BJ (cell line): ENCODE results near the gene PDGFC. TPM values are rescaled to one million over a fixed set of nuclear protein-coding genes. Genes with fewer than 3 reads are reported as not detected.
A peak's percentile ranks its signal among the peaks of the same experiment; 100 is the strongest.

Source experiments
- CTCF ChIA-PET: fragments of 350-600 bp; formaldehyde crosslinking; extraction: SDS; loops from one replicate; lab custom pipeline; 2021; ENCODE audit warnings: antibody characterized with exemption, inconsistent platforms; lab: Yijun Ruan, JAX
- POLR2A ChIA-PET: fragments of 300-600 bp; sonication (Branson Sonifier 250); formaldehyde crosslinking; extraction: SDS; loops from one replicate; lab custom pipeline; 2021; ENCODE audit warnings: antibody characterized with exemption; lab: Charles Lee
- DNase-seq: peaks from one replicate; pipeline ENCODE4 v3.0.0-alpha.2; 2011; ENCODE audit warnings: low read depth
- H3K27me3 ChIP-seq: 2 replicates; pipeline ENCODE4 v1.6.0; 2011; ENCODE audit warnings: low read length; ENCODE audit not compliant: control insufficient read depth, insufficient read depth
- H3K36me3 ChIP-seq: 2 replicates; pipeline ENCODE4 v1.5.1; 2011; ENCODE audit warnings: low read length; ENCODE audit not compliant: control insufficient read depth, insufficient read depth
- H3K4me3 ChIP-seq: 2 replicates; pipeline ENCODE4 v1.5.1; 2011; ENCODE audit warnings: low read depth, mild to moderate bottlenecking, control low read depth, low read length
- polyA plus RNA-seq: library from polyadenylated mRNA; depleted of rRNA; stranded (reverse); fragments of >200 nt; gene quantifications from 2 replicates; pipeline ENCODE4 v1.2.3, GENCODE V29; 2011
- TF ChIP-seq, protein P1 (sequence below): IDR thresholded peaks from 2 replicates; pipeline ENCODE4 v1.5.1; 2011; ENCODE audit warnings: low read depth, mild to moderate bottlenecking, control low read depth, inconsistent platforms, low read length, moderate library complexity; ENCODE audit not compliant: insufficient read depth

PDGFC gene
- polyA plus RNA-seq, 1 experiment = 22.4 TPM

DNA sequence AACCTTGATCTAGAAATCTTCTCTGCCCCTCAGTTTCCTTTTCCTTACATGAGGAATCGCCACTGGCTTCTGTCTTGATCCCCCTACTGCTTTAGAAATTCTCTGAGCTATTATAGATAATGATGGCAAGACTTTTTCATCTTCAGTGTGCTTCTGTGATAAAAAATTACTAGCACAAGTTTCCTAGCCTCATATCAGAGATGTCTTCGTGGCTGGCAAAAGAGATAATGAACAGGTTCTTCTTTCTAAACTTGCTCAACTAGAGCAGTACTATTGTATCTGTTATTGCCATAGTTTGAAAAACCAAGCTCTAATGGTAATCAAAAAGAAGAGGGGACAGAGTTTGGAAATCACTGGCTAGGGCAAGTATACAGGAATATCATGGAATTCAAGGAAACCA lies 4.1 kb upstream of the PDGFC start:
- DNase-seq = no peak
- Histone ChIP-seq H3K27me3 (no peaks in the 10 kb centered on the region), H3K36me3 (no peaks in the 10 kb centered on the region), H3K4me3 (no peak overlapping the region)
- ChIA-PET POLR2A (interaction anchor here (1.2 kb wide), 1 partner anchor 39 kb away, joined by 4 read pairs; no protein-coding TSS in a partner anchor), CTCF (interaction anchor here (0.6 to 1.9 kb wide), 5 partner anchors 27 to 498 kb away, joined by 3 to 8 read pairs (median 4); no protein-coding TSS in a partner anchor)
- TF ChIP-seq, protein P1, sequence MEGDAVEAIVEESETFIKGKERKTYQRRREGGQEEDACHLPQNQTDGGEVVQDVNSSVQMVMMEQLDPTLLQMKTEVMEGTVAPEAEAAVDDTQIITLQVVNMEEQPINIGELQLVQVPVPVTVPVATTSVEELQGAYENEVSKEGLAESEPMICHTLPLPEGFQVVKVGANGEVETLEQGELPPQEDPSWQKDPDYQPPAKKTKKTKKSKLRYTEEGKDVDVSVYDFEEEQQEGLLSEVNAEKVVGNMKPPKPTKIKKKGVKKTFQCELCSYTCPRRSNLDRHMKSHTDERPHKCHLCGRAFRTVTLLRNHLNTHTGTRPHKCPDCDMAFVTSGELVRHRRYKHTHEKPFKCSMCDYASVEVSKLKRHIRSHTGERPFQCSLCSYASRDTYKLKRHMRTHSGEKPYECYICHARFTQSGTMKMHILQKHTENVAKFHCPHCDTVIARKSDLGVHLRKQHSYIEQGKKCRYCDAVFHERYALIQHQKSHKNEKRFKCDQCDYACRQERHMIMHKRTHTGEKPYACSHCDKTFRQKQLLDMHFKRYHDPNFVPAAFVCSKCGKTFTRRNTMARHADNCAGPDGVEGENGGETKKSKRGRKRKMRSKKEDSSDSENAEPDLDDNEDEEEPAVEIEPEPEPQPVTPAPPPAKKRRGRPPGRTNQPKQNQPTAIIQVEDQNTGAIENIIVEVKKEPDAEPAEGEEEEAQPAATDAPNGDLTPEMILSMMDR = no peak

DNA sequence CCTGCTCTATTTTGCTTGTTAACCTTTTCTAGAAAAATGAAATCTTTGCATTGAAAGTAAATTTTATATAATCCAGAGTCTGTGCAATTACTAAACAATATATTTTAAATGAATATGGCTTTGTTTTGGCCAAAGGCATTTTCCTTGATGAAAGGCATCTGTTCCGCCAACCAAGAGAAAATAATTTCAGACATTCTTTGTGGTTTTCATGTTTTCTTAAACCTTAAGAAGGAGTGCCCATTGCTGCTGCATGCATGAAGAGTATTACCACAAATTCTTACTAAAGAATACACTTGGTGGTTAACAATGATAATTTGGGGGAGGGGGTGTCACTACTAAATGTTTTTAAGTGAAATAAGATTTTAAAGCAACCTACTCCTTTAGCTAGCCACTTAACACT lies 2.7 kb upstream of the PDGFC start:
- DNase-seq = no peak
- no peak overlapping the region for H3K4me3 ChIP-seq
- no peaks in the 10 kb centered on the region for H3K27me3 ChIP-seq
- ChIA-PET POLR2A (no interaction called here), CTCF (interaction anchor here (0.7 kb wide), 1 partner anchor 203 kb away, joined by 3 read pairs; no protein-coding TSS in a partner anchor)
- TF ChIP-seq, protein P1 = no peak
- H3K36me3 ChIP-seq = no peaks in the 10 kb centered on the region

GRCh38 chr4:156972379-156973015 lies 898 bp upstream of the PDGFC start:
- H3K27me3 ChIP-seq = no peaks in the 10 kb centered on the region
- ChIA-PET POLR2A (interaction anchor here (0.5 kb wide), 1 partner anchor 357 kb away, joined by 3 read pairs; no protein-coding TSS in a partner anchor), CTCF (interaction anchor here (0.5 to 5.1 kb wide), 6 partner anchors 12 to 692 kb away, joined by 3 to 35 read pairs (median 3); no protein-coding TSS in a partner anchor)
- no peaks in the 10 kb centered on the region for H3K36me3 ChIP-seq
- no peak for DNase-seq
- H3K4me3 ChIP-seq = peak overlapping the region; percentile 75
- TF ChIP-seq, protein P1 = no peak

- H3K36me3 ChIP-seq = no peaks in the 10 kb centered on the region
- peak overlapping the region; percentile 75 for H3K4me3 ChIP-seq
- POLR2A ChIA-PET = no interaction called here
- TF ChIP-seq, protein P1 = no peak
- no peaks in the 10 kb centered on the region for H3K27me3 ChIP-seq
- DNase-seq = no peak
- CTCF ChIA-PET = interaction anchor here (1.0 to 5.1 kb wide), 7 partner anchors 26 to 495 kb away, joined by 3 to 47 read pairs (median 9); no protein-coding TSS in a partner anchor
Observed at GRCh38 chr4:156971165-156971675, 379 bp downstream of the PDGFC start.

DNA sequence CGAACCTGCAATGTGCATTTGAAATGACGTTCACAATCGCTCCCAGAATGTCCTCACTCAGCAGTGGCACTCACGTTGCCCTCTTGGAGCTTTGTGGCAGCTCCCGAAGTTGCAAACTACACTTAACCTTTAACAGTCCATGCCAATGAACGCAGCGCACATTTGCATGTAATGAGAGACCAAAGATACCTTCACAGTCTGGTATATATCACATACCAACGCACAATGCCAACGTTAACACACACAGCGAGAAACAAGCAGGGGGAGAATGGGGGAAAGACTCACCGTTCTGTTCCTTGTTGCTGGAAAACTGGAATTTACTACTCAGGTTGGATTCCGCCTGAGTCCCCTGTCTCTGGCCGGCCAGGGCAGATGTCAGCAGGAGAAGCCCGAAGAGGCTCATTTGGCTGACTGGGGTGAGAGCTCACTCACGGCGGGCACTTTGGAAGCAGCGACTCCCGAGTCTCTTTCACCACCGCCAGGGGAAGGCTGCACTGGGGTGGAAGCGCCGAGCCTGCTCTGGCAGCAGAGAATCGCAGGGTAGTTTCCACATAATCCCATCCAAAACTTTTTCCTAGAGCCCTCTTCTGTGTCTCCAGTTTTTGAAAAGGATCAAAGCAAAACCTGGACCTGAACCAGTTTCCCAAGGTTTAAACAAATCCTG lies 966 bp downstream of the PDGFC start:
- no peaks in the 10 kb centered on the region for H3K27me3 ChIP-seq
- no peak for DNase-seq
- ChIA-PET CTCF (interaction anchor here (0.6 to 5.1 kb wide), 10 partner anchors 25 to 495 kb away, joined by 3 to 47 read pairs (median 6); no protein-coding TSS in a partner anchor), POLR2A (no interaction called here)
- peak overlapping the region; percentile 75 for H3K4me3 ChIP-seq
- TF ChIP-seq, protein P1 = peak; percentile 70
- no peaks in the 10 kb centered on the region for H3K36me3 ChIP-seq
